HG02852 (cell line): ENCODE results near the gene FAHD2A.
"Not testable (repeated sequence)": the region's sequence is repeated elsewhere in the genome, so short reads cannot be mapped to it uniquely, and the experiment has no call there.

Experiments used
- ATAC-seq: cut with Tn5 transposase; IDR thresholded peaks from one replicate; pipeline ENCODE4 v1.9.1; 2021; ENCODE audit warnings: mild to moderate bottlenecking, moderate library complexity; ENCODE audit not compliant: unreplicated experiment

The FAHD2A gene

DNA sequence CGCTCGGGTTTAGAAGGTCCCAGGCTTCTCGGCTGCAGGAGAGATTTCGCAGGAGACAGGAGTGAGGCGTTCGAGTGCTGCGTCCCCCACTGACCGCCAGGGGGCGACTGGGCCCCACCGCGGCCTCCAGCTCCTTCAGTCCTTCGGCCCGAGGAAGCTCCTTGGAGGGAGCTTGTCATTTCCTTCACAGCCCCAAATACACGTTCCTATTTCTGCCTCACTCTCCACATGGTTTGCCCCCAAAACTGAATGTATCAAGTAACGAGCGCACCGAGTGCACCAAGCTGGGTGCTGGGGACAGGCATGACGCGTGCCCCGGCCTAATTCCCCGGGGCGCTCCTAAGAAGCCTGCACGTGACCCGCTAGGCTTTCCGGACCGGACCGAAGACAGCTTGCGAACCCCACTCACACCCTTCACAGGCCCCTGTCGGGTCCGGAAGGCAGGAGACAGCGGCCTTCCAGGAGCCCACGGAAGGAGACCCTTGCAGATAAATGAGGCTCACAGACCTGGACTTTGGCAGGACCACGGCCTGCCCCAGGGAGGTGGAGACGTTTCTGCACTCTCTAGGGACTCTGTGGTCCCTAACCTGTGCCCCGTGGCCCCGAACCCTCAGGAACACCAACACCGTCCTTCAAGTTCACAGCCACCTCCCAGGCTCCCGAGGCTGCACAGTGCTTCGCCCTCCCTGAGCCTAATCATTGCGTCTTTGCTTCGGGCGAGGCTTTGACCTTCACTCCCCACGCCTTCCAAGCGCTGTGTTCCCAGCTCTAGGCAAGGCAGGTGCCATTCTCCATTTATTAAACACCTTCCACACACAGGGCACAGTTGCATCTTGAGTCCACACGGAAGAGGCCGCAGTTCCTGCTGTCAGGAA, 13.0 kb upstream of the FAHD2A start:
- peak; percentile 76 for ATAC-seq

DNA sequence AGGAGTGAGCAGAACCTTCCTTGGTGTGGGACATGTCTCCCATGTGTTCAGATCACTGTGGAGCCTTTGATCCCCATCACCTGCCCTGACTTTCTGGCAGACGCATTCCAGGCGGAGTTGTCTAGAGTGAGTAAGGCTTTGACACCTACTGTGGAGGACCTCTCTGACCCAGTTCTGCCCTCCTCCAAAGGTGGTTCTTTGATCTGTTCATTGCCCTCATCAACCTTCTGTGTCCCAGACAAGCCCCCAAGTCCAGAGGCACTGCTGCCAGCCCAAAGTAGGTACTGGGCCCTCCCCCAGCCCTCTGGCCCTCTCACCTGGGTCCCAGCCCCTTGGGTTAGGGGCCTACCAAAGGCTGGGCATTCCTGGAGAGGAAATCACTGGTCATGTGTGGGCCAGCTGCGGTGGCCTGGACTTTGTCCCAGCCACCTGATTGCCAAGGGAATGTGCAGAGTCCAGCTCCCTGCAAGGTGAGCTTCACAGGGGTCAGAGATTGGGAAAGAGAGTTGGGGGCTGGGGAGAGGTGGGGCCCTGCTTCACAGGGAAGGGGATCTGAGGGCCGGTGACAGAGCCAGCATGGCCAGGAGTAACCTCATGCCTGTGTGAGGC, 12.1 kb upstream of the FAHD2A start:
- no peak for ATAC-seq

DNA sequence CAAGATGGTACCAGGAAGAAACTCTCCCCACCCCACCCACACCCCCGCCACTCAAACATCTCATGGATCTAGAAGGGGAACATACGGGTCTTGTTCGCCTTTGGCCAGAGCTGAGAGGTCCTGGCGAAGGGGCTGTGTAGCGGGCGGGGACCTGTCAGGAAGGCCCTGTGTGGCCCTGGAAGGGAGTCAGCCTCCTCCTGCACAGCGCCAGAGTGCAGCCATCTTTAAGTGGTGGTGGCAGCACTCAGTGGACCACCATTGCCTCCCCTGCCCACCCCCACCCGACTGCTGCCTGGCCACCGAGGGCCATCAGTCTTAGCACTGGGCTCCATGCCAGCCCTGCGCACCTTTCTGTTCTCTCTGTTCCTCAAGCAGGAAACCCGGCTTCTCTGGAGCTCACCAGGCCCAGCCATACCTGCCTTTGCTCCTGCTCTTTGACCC, 11.6 kb upstream of the FAHD2A start:
- ATAC-seq: no peak

DNA sequence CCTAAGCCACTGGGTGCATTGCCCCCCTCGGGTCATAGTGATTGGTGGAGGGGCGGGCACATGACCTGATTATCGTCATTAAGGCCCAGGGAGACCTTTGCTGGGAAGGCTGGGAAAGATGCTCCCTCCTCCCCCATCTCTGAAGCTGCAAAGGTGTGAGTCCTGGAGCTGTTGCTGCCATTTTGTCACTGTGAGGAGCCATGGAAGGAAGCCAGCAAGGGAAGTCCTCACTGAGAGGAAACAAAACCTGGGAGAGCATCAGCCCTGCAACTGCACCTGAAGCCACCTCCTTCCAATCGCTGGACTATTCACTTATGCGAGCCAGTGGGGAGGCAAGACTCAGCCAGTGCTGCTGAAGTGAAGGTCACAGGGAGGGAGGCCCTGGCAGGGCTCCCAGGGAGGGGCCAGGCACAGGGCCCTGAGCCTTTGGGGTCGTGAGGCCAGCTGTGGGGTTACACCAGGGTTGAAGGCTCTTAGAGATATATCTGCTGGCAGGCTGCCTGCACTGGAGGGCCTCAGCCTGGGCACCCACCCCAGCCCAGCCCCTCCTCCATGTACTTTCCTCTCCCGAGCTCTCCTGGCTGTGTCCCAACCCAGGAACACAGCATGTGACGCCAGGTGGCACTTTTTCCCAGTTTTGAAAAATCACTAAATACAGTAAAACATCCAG, 10.7 kb upstream of the FAHD2A start:
- ATAC-seq: no peak

DNA sequence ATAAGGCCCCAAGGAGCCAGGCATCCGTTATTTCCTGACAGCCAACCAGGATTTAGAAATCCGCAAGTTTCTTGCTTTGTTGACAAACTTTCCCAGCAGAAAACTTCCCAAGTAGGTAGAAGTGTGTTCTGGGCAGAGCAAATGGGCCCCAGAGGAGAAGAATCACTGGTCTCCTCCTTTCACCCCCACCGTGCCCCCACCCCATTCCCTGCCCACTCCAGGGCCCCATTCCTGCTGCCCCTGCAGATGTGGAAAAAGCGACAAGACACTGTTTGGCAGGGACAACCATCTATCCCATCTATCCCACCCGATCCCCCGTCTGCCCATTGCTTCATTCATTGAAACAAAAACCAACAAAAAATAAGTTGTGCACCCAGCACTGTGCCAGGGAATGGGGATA, 10.2 kb upstream of the FAHD2A start:
- ATAC-seq: no peak

DNA sequence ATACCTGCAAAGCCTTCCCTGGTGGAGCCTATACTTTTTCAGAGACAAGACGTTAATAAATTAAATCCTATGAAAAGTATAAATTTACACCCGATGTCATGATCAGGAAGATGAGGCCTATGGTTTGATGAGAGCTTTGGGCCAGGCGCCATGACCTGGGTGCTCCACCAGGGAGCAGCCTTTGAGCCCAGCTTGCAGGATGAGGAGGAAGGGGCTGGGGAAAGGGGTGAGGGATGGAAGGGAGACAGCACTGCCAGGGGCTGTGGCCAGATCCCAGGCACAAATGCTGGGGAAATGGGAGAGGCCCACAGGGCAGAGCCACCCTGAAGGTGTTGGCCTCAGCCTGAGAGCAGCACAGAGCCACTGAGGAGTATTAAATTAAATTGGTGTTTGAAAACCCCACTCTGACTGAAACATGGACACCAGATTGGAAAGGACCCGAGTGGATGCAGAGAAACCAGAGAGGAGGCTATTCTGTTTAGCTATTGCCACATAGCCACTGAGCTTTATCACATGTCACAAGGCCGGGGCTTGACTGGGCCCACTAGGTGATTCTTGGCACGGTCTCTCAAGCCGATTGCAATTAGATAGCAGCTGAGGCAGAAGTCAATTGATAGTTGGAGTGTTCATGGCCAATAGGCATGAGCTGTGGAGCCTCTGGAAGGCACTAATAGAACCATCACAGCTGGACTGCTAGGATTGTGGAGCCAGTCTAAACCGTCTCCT, 9.6 kb upstream of the FAHD2A start:
- no peak for ATAC-seq

DNA sequence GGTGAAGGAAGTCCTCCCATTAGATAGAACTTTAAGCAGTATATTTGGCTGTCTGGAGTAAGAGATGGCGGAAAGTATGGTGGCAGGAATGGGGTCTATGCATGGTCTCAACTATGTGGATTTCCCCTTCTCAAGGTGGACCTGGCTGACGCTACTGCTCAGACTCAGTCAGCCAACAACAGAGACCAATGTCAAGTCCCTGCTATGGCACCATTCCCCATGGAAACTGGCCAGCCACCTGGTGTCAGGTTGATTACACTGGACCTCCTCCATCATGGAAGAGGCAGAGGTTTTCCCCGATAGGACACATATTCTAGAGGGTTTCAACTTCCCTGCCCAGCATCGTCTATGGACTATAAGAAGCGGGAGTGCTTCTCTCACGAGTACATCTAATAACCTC, 8.6 kb upstream of the FAHD2A start:
- no peak for ATAC-seq

DNA sequence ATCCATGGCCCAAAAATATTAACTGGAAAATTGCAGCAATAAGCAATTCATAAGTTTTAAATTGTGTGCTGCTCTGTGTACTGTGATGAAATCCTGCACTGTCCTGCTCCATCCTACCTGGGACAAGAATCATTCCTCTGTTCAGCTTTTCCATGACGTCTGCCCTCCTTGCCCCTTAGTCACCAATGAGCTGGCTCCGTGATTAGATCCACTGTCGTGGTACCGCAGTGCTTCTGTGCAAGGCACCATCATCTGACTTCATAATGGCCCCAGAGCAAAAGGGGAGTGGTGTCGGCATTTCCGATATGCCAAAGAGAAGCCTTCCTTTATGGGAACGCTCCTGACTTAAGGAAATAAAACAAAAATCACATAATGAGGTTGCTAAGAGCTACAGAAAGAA, 3.4 kb upstream of the FAHD2A start:
- no peak for ATAC-seq

DNA sequence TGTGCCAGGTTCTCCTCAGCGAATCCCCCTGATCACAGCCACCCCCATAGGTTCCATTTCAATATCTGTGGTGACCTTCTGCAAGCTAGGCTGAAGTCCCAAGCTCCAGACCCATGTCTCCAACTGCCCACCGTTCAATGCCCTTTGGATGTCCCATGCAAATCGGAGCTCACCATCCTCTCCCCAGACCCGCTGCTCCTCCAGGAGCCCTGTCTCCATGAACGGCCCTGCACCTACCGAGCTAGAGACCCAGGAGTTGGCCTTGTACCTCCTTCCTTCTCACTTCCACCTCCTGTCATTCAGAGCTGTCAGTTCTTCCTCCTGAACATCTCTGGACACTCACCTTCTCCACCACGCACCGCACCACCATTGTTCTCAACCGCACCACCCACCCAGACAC, 1.0 kb upstream of the FAHD2A start:
- no peak for ATAC-seq

DNA sequence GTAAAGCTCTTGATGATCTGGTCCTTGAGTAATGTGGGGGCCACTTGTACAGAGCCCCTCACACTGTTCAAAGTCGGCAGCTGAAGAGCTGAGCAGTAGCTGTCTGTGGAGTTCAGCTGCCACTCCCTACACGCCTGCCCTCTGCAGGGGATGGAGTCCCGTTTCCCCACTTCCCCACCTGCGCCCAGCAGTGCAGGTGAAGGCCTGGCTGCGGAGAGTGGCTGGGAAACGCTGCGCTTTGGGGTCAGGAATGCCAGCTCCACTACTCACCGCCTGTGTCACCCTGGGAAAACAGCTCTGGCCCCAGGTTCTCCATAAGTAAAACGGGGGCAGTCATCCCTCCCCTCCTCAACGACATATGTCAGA, 521 bp upstream of the FAHD2A start:
- ATAC-seq: peak; percentile 20

DNA sequence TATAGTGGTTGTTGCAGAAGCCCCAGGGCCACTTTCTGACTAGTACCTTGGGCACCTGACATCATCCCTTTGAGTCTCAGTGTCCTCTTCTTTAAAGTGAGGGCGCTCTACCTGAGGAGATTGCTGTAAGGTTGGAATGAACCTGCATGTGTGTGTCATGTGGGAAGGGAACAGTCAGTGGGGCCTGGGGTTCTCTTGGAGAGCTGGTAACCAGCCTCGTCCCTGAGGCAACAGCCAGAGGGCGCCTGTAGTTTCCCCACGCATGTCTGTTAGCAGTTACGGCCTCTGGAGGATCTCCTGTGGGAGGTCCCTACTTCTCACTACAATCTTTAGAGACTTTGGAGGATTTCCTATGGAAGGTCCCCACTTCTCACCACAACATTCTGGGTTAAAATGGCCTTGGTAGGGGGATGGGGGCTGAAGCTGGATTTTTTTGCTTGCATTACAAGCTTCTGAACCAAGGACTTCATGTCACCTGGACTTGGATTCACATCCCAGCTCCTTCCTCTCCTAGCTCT, 755 bp downstream of the FAHD2A start:
- ATAC-seq: peak; percentile 34

DNA sequence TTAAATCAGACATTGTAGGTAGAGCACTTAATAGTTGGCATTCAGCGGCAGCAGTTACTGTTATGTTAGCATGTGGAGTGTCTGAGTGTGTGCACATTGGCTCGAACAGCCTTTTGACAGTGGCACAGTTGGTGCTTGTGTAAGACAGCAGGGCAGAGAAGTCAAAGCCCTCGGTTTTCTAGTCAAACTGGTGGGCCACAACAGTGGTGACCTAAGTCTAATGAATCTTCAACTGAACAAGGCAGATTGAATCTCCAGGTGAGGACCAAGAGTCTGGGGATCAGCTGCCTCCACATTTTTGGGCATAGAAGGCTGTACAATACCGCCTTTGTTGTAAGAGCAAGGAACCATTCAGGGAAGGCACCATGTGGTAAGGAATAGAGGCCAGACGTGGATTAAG, 1.3 kb downstream of the FAHD2A start:
- not testable (repeated sequence) for ATAC-seq

DNA sequence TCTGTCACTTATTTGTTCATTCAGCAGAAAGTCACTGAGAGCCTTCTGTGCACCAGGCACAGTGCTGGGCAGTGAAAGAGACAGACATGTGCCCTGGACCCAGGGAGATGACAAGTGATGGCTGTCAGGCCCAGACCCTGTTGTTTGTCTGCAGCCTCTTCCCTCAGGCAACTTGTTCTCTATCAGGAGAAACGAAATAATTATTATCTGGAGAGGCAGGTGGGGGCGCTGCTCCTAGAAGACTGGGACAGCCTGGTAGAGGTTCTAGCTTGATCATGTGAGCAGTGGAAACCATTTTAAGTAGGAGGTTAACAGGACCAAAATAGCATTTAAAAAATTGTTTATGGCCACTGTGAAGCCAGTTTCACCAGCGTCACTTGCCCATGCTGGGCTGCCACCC, 2.2 kb downstream of the FAHD2A start:
- not testable (repeated sequence) for ATAC-seq

DNA sequence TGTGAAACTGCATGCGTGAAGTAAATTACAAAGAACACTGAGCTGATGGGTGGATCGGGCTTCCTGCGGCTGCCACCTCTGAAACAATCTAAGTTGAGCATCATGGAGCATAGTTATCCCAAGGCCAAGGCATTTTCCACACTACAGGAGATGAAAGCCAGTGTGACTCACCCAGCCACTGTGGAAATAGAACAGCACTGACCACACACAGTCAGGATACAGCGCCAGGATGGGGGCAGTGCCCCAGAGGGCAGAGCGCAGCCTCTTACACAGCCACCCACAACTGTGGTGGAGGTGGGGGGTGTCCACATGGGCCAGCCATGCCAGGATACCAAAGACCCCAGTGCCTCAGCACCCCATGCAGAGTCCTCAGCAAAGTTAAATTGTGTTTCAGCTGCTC, 8.7 kb downstream of the FAHD2A start:
- ATAC-seq: not testable (repeated sequence)

DNA sequence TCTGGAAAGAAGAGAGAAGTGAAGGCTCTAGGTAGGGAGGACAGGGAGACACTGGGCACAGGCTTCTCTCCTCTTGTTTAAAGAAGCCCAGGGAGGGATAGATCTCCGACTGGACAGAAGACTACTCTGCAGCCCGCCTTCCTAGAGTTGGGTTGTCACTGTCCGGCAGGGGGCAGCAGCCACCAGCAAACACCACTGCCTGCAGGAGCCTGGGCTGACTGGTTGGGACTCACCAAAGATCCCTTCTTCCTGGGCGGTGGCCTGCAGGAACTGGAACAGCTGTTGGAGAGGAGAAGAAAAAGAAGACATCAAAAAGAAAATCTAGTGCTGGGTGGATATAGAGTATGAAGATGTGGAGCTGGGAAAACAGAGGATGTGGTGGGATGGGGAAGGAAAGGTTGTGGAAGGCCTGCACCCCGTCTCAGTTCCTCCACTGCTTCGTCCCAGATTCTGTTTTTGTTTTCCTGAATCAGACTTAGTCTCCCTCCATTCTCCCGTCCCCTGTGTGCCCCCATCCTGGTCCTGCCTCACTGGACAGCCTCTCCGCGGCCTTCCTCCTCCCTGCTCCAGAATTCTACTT, 11.6 kb downstream of the FAHD2A start:
- ATAC-seq: peak; percentile 88

DNA sequence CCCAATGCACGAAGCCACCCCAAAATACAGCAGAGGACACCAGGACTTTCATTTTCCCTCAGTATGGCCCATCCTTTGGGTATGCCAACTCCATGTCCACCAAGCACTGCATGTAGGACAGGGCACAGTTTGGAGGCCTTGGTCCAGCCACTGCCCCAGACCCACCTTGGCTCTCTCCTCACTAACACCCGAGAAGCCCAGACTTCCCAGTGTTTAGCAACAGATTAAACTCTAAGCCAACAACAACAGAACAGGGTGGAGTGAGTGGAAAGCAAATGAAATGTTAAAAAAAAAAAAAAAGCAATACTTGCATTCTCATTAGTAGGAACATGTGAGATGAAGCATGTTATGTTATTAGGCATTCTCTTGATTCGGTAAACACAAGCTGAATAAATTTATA, 12.6 kb downstream of the FAHD2A start:
- ATAC-seq: not testable (repeated sequence)

DNA sequence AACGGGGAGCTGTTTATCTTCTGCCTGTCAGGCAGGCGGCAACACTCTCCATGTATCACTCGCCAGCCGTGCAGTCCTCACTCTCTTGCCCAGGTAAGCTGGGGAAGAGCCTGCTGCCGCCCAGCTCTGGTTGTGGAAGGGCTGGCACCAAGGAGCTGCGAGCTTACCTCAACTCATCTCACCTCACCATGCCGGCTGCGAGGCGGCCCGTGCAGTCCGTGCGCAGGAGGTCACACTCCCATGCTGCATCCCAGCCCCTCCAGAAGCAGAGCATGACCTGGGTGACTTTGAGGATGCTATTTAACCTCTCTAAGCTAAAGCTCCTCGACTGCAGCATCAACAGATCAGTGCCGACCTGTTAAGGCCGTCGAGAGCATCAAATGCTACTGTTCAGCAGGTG, 13.1 kb downstream of the FAHD2A start:
- not testable (repeated sequence) for ATAC-seq

DNA sequence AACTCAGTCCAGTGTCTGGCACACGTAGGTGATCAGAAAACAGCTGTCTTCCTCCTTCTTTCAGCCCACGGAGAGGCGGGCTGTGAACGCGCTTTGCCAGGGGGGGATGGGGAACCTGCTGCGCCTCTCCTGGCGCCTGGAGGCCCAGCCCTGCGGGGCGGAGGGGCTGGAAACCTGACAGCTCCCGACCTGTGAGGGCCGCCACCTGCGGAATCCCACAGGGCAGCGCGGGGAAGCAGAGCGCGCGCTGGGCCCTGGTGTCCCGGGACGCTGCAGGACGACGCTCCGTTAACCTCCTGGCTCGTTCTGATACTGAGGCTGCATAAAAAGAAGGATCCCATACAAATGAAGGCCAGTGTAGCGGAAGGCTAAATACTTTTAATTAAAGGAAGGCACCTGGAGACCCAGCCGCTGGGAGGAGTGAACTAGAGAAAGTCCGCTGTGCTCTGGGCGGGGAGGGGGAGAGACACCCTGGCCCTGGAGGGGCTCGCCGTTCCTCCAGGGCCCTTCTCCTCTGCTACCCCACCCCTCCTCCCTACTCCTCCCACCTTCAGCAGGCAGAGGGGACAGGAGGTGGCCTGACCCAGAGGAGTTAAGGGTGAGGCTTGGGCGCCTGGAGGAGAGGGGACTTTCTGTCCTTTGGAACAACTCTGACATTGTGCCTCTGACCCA, 24.8 kb downstream of the FAHD2A start:
- ATAC-seq: not testable (repeated sequence)

DNA sequence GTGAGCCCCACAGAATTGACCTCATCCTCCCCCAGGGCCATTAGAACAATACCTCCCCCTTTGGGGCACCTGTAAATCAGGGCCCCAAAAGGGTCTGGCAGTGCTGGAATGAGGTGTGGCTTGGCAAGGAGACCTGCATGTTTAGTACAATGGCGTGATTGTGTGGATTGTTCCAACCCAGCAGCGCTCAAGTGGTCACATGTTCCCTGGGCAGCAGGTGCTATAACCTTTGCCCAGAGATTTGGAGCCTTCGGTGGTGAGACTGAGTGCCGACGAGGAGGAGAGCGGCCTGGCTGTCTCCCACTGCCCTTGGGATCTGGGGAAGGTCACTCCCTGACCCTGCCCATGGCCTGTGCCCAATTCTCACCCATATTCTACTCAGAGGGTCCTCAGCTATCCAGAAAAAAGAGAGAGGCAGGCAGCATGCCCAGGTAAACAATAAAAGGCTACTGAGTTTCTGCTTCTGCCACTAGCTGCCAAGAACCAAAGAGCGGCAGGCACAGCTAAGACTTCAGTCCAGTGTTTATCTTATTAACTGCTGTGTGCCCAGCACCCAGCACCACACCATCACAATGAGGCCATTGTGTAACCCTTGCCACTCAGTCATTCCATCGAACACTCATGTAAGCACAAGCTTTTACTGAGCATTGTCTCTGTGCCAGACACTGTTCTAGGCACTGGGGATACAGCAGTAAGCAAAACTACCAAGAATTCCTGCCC, 27.4 kb downstream of the FAHD2A start:
- ATAC-seq: not testable (repeated sequence)
